Smooth muscle cell (in vitro differentiated cells): ENCODE measurements around the gene SYNDIG1L. TPM values are rescaled to one million over a fixed set of nuclear protein-coding genes. Genes with fewer than 3 reads are reported as not detected.

ENCODE experiments used
- DNase-seq: peaks from one replicate; lab custom pipeline; 2025; ENCODE audit not compliant: unreplicated experiment; lab: John Stamatoyannopoulos, UW
- H2AFZ ChIP-seq: fragments of 200-600 bp; sonication (generic); 2 replicates; pipeline ENCODE4 v1.6.0; 2016; ENCODE audit warnings: antibody characterized with exemption, low read depth, mild to moderate bottlenecking
- H3F3A ChIP-seq: fragments of 200-600 bp; sonication (generic); 2 replicates; pipeline ENCODE4 v1.6.0; 2017; ENCODE audit warnings: antibody characterized with exemption, low read depth
- H3K27ac ChIP-seq: fragments of 200-600 bp; sonication (generic); 2 replicates; pipeline ENCODE4 v1.5.1; 2016; ENCODE audit warnings: low read depth, mild to moderate bottlenecking
- H3K27me3 ChIP-seq: fragments of 200-600 bp; sonication (generic); 2 replicates; pipeline ENCODE4 v1.6.1; 2016; ENCODE audit warnings: low read depth, mild to moderate bottlenecking
- H3K36me3 ChIP-seq: fragments of 200-600 bp; sonication (generic); 2 replicates; pipeline ENCODE4 v1.5.1; 2016; ENCODE audit warnings: low read depth
- H3K4me1 ChIP-seq: fragments of 200-600 bp; sonication (generic); 2 replicates; pipeline ENCODE4 v1.5.1; 2016; ENCODE audit warnings: low read depth
- H3K4me2 ChIP-seq: fragments of 200-600 bp; sonication (generic); 2 replicates; pipeline ENCODE4 v1.6.0; 2016; ENCODE audit warnings: mild to moderate bottlenecking
- H3K4me3 ChIP-seq: fragments of 200-600 bp; sonication (generic); 2 replicates; pipeline ENCODE4 v1.5.1; 2016; ENCODE audit warnings: mild to moderate bottlenecking
- H3K79me2 ChIP-seq: fragments of 200-600 bp; sonication (generic); 2 replicates; pipeline ENCODE4 v1.6.0; 2016; ENCODE audit warnings: low read depth, mild to moderate bottlenecking
- H3K9ac ChIP-seq: fragments of 200-600 bp; sonication (generic); 2 replicates; pipeline ENCODE4 v1.6.0; 2016; ENCODE audit warnings: low read depth
- H3K9me3 ChIP-seq: fragments of 200-600 bp; sonication (generic); replicated peaks from 2 replicates; pipeline ENCODE4 v1.5.1; 2016; ENCODE audit warnings: low read depth
- H4K20me1 ChIP-seq: fragments of 200-600 bp; sonication (generic); 2 replicates; pipeline ENCODE4 v1.6.0; 2016; ENCODE audit warnings: low read depth
- CTCF ChIP-seq: fragments of 200-600 bp; sonication (generic); IDR thresholded peaks from 2 replicates; pipeline ENCODE4 v1.5.1; 2017; ENCODE audit warnings: borderline replicate concordance, mild to moderate bottlenecking, antibody characterized with exemption; ENCODE audit not compliant: insufficient read depth, poor library complexity, severe bottlenecking
- WGBS: methylation state at CpG from one replicate; pipeline ENCODE4 v1.1.7; 2016; ENCODE audit warnings: low lambda C conversion rate; 5-methylcytosine and 5-hydroxymethylcytosine counted together
- polyA plus RNA-seq: library from polyadenylated mRNA; unstranded; fragments of >200 nt; fragmentation: Nextera tagmentation; extraction: Ambion mirVana; gene quantifications from 2 replicates; pipeline ENCODE4 v1.2.1, GENCODE V29; 2016
- total RNA-seq: library from RNA; depleted of rRNA; stranded (reverse); fragments of >200 nt; gene quantifications from 2 replicates; pipeline ENCODE4 v1.2.3, GENCODE V29; 2014

Gene SYNDIG1L
- total and polyA plus RNA-seq, 2 experiments from 2014 or later = not detected

- Histone ChIP-seq H3K9me3 (no peaks in the 10 kb centered on the region), H4K20me1 (no peaks in the 10 kb centered on the region), H3K36me3 (no peaks in the 10 kb centered on the region), H2AFZ (no peak overlapping the region), H3K4me2 (no peak overlapping the region), H3K79me2 (no peaks in the 10 kb centered on the region), H3F3A (no peaks in the 10 kb centered on the region), H3K27me3 (peaks cover 4% of the 10 kb centered on the region), H3K4me3 (no peak overlapping the region), H3K27ac (no peak overlapping the region), H3K4me1 (no peaks in the 10 kb centered on the region), H3K9ac (no peak overlapping the region)
- 95% methylated on average over 35 of the region's 38 CpGs for WGBS
- no peak for DNase-seq
- TF ChIP-seq CTCF = no peak
Observed at GRCh38 chr14:74377976-74378690, 47.9 kb downstream of the SYNDIG1L start.

GRCh38 chr14:74368441-74368840 is 57.6 kb downstream of the SYNDIG1L start:
- WGBS = 88% methylated on average over 8 of the region's 8 CpGs
- no peak overlapping the region for H2AFZ ChIP-seq
- no peak overlapping the region for H3K27ac ChIP-seq
- no peak overlapping the region for H3K9ac ChIP-seq
- no peak for TF ChIP-seq CTCF
- no peaks in the 10 kb centered on the region for H3F3A ChIP-seq
- no peaks in the 10 kb centered on the region for H3K4me1 ChIP-seq
- no peak overlapping the region for H3K4me2 ChIP-seq
- H3K36me3 ChIP-seq = no peaks in the 10 kb centered on the region
- no peak overlapping the region for H3K4me3 ChIP-seq
- no peaks in the 10 kb centered on the region for H4K20me1 ChIP-seq
- peaks cover 10% of the 10 kb centered on the region for H3K27me3 ChIP-seq
- no peak for DNase-seq
- no peaks in the 10 kb centered on the region for H3K9me3 ChIP-seq
- no peaks in the 10 kb centered on the region for H3K79me2 ChIP-seq

GRCh38 chr14:74368026-74368425 is 58.0 kb downstream of the SYNDIG1L start:
- 94% methylated on average over 6 of the region's 6 CpGs for WGBS

More at GRCh38 chr14:74368026-74368425, 58.0 kb downstream of the SYNDIG1L start:
- Histone ChIP-seq H3K4me1 (no peaks in the 10 kb centered on the region), H3K4me2 (no peak overlapping the region), H3K4me3 (no peak overlapping the region), H3K9me3 (no peaks in the 10 kb centered on the region), H3F3A (no peaks in the 10 kb centered on the region), H4K20me1 (no peaks in the 10 kb centered on the region), H3K79me2 (no peaks in the 10 kb centered on the region), H3K36me3 (no peaks in the 10 kb centered on the region), H3K27ac (no peak overlapping the region), H3K27me3 (peaks cover 12% of the 10 kb centered on the region), H2AFZ (no peak overlapping the region), H3K9ac (no peak overlapping the region)
- DNase-seq = no peak
- TF ChIP-seq CTCF = no peak
